Stimulated activated CD8-positive, alpha-beta memory T cell treated with anti-CD3 and anti-CD28 coated beads, Interleukin-15, amount 100 ng/mL, for 4 hours (primary cell): Measurements from ENCODE around the gene CYP2U1.
A peak's percentile ranks its signal among the peaks of the same experiment; 100 is the strongest.

ENCODE experiments used
- DNase-seq, 2 donors: peaks; one replicate each; pipeline ENCODE4 v3.0.0-alpha.2; 2020; ENCODE audit warnings: low read depth in 2 of 2

CYP2U1 gene

GRCh38 chr4:107987916-107988762, 56.8 kb downstream of the CYP2U1 start:
- no peak for DNase-seq

GRCh38 chr4:107988763-107989035, 57.4 kb downstream of the CYP2U1 start:
- no peak for DNase-seq

DNA sequence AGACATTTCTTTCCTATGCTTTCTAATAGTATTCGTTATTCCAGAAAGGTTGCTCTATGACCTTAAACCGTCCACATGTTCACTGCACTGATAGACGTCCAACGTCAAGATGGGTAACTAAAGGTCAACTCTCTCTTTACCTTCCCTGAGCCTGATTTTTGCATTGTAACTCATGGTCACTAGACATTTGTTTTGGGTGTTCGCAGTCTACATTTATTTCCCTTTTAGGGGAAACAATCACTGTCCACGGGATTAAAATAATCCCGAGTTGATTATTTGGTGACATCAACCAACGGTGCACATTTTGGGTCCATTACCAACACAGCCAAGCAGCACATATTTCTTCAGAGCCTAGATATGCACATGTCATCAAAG, 57.8 kb downstream of the CYP2U1 start:
- DNase-seq: no peak

GRCh38 chr4:107989537-107990386, 58.4 kb downstream of the CYP2U1 start, which contains the start of gene HADH:
Gene HADH, plus strand, starts transcription at chr4:107989889. Its CDS starts 44 bp downstream, at chr4:107989933.
- peak; percentile 85 to 89 for DNase-seq

DNA sequence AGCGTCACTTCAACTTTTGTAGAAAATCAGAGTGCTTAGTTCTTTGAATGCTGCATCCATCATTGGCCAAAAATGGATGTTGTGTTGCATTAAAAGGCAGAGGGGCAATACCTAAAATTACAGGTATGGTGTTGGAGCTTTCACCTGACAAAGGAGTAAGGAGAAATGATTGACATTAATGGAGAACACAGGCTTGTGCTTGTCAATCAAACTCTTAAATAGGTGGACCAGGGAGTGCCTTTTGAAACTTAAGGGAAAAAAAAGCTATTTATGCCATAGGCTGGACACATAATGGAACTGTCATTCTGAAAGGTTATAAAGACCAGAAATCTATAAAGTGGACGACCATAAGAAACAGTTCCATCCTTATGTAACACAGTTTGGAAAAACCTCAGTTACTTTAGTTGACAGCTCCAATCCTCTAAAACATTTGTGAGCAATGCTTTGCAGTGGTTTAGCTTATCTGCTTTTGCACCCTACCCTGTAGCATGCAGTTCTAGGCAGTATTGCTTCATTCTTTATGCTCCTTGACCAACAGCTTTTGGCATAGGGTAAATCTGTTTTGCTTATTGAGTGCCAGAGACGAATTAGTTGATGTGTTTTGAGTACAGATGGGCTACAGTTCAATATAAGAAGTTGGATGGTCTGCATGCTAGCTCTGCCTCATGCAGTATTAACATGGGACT, 60.7 kb downstream of the CYP2U1 start:
- no peak for DNase-seq

DNA sequence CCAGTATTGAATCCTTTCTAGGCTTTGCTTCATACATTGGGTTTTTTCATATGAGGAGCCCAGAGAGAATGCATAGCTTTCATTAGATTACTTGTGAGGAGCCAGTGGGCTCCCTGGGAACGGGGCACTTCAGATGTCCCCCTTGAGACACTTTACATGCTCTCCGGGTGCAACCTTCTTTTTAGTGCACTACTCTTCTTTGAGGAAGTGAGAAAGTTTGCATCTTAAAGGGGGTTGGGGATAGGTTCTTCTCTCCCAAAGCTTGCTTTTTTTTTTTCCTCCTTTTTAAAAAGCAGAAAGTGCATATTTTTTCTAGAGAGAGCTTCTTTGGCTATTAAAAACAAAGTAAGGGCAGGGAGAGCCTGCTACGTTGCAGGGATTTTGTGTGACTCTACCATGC, 62.6 kb downstream of the CYP2U1 start:
- no peak for DNase-seq

DNA sequence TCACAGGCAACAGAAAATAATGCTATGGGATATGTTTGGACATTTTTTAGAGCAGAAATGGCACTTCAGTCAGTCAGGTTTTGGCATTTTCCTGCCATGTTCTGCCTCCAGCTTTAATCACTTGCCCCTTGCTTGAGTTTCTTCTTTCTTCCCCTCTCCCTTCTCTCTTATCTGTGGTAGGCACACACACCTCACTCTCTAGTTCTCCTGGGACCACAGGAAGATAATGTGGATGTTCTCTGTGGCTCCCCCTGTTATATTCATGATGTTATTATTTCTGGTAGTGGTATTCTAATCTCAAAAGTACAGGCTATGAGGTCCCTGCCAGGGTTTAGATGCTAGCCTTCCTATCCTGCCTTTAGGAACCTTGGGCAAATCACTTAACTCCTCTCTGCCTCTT, 63.5 kb downstream of the CYP2U1 start:
- DNase-seq: no peak

GRCh38 chr4:107996949-107997788, 65.8 kb downstream of the CYP2U1 start:
- no peak for DNase-seq

GRCh38 chr4:107997794-107998193, 66.4 kb downstream of the CYP2U1 start:
- DNase-seq: no peak

DNA sequence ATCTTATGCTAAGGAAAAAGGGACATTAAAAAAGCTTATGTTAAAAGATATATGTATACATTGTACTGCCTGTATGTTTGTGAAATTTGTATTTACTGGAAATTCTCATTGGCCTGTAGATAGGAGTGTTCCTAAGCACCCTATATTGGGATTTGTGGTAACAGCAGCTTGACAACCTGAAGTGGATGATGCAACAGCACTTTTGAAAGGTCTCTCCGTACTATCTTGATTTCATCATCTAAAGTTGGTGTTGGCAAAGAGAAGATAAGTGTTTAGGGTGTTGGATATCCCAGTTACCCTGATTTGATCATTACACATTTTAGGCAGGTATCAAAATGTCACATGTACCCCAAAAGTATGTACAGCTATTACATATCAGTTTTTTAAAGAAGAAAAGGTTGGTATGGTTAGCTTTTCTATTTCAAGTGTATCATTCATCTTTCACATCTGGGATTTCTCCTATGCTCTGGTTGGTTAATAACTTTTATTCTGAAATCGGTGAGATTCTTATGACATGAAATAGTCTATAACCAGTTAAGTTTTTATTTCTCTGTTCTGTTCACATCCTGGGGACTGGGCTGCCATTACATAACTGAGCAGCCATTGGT, 68.7 kb downstream of the CYP2U1 start:
- DNase-seq: no peak

GRCh38 chr4:108001540-108002135, 70.3 kb downstream of the CYP2U1 start:
- DNase-seq: no peak
